ENCODE measurements around the gene PLXDC1. TPM values are rescaled to one million over a fixed set of nuclear protein-coding genes. Genes with fewer than 3 reads are reported as not detected.
"Not testable (repeated sequence)": the region's sequence is repeated elsewhere in the genome, so short reads cannot be mapped to it uniquely, and the experiment has no call there.

PLXDC1 gene
- total and polyA plus RNA-seq, 4 donors = 1.7 to 39.1 (median 4.8) TPM

DNA sequence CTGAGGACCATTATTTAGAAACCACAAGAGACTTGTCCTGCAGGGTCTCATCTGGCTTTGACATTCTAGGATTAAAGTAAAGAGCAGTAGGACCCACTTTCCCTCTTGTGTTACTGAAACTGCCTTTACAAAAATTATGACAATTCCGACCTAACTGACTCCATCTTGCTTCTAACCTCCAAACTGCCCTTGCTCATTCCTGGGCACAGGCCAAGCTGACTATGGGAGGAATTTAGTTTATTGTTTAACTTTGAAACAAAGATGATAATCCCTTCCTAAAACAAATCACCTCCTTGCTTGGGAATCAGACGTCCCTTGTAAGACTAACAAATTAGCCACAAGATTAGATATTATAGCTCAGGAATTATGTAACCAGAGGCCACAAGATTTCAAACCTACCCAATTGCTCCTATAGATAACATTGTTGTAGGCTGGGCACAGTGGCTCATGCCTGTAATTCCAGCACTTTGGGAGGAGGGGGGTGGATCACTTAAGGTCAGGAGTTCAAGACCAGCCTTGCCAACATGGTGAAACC is 97.3 kb downstream of the PLXDC1 start:
- Histone ChIP-seq H3K4me3 (ENCODE audit: low read length in 2 of 2) (no peak overlapping the region), H3K4me1 (ENCODE audit: control insufficient read depth in 1 of 2, insufficient read depth in 2 of 2, low read length in 2 of 2) (no peaks in the 10 kb centered on the region), H3K27me3 (ENCODE audit: control insufficient read depth in 1 of 2, insufficient read depth in 2 of 2, low read length in 1 of 2) (no peaks in the 10 kb centered on the region), H3K27ac (ENCODE audit: low read depth in 1 of 2, low read length in 2 of 2) (no peak overlapping the region), H3K36me3 (ENCODE audit: control insufficient read depth in 1 of 2, insufficient read depth in 2 of 2, low read length in 1 of 2) (no peaks in the 10 kb centered on the region), H3K9me3 (ENCODE audit: control insufficient read depth, low read length) (no peaks in the 10 kb centered on the region)
- DNase-seq (no peak), ATAC-seq (ENCODE audit: low FRiP score) (no peak)
- intact Hi-C loops (cut with DNase I) = no loop called here
- WGBS, 2 donors = 43 to 48% methylated on average over 2 of the region's 2 CpGs

DNA sequence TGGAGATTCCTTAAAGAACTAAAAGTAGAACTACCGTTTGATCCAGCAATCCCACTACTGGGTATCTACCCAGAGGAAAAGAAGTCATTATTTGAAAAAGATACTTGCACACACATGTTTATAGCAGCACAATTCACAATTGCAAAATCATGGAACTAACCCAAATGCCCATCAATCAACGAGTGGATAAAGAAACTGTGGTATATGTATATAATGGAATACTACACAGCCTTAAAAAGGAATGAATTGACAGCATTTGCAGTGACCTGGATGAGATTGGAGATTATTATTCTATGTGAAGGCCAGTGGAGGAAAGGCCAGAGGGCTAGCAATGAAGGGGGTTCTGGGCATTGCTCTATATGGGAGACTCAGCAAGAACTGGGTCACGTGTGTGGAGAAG is 99.0 kb downstream of the PLXDC1 start:
- H3K4me3 ChIP-seq (ENCODE audit: low read length in 2 of 2); intact Hi-C loops (cut with DNase I); DNase-seq; H3K4me1 ChIP-seq (ENCODE audit: control insufficient read depth in 1 of 2, insufficient read depth in 2 of 2, low read length in 2 of 2); H3K27ac ChIP-seq (ENCODE audit: low read depth in 1 of 2, low read length in 2 of 2); H3K27me3 ChIP-seq (ENCODE audit: control insufficient read depth in 1 of 2, insufficient read depth in 2 of 2, low read length in 1 of 2); H3K9me3 ChIP-seq (ENCODE audit: control insufficient read depth, low read length); H3K36me3 ChIP-seq (ENCODE audit: control insufficient read depth in 1 of 2, insufficient read depth in 2 of 2, low read length in 1 of 2); ATAC-seq (ENCODE audit: low FRiP score): not testable (repeated sequence)
- 86 to 89% methylated on average over 3 of the region's 3 CpGs for WGBS, 2 donors

GRCh38 chr17:39051001-39051585 is 100.3 kb downstream of the PLXDC1 start:
- Histone ChIP-seq H3K27me3 (ENCODE audit: control insufficient read depth in 1 of 2, insufficient read depth in 2 of 2, low read length in 1 of 2) (no peaks in the 10 kb centered on the region), H3K9me3 (ENCODE audit: control insufficient read depth, low read length) (peaks cover 8% of the 10 kb centered on the region), H3K4me1 (ENCODE audit: control insufficient read depth in 1 of 2, insufficient read depth in 2 of 2, low read length in 2 of 2) (no peaks in the 10 kb centered on the region), H3K27ac (ENCODE audit: low read depth in 1 of 2, low read length in 2 of 2) (no peak overlapping the region), H3K36me3 (ENCODE audit: control insufficient read depth in 1 of 2, insufficient read depth in 2 of 2, low read length in 1 of 2) (no peaks in the 10 kb centered on the region), H3K4me3 (ENCODE audit: low read length in 2 of 2) (no peak overlapping the region)
- ATAC-seq (ENCODE audit: low FRiP score) (no peak), DNase-seq (no peak)
- 68 to 73% methylated on average over 12 of the region's 12 CpGs for WGBS, 2 donors
- intact Hi-C loops (cut with DNase I) = no loop called here

GRCh38 chr17:39045948-39046679 is 105.3 kb downstream of the PLXDC1 start:
- no peaks in the 10 kb centered on the region for H3K36me3 ChIP-seq (ENCODE audit: control insufficient read depth in 1 of 2, insufficient read depth in 2 of 2, low read length in 1 of 2)
- intact Hi-C loops (cut with DNase I) = no loop called here
- no peaks in the 10 kb centered on the region for H3K27me3 ChIP-seq (ENCODE audit: control insufficient read depth in 1 of 2, insufficient read depth in 2 of 2, low read length in 1 of 2)
- ATAC-seq (ENCODE audit: low FRiP score) = no peak
- peaks cover 14% of the 10 kb centered on the region for H3K9me3 ChIP-seq (ENCODE audit: control insufficient read depth, low read length)
- 83 to 87% methylated on average over 15 to 16 of the region's 16 CpGs for WGBS, 2 donors
- DNase-seq = no peak
- H3K4me3 ChIP-seq (ENCODE audit: low read length in 2 of 2) = no peak overlapping the region
- H3K27ac ChIP-seq (ENCODE audit: low read depth in 1 of 2, low read length in 2 of 2) = no peak overlapping the region
- H3K4me1 ChIP-seq (ENCODE audit: control insufficient read depth in 1 of 2, insufficient read depth in 2 of 2, low read length in 2 of 2) = no peaks in the 10 kb centered on the region

GRCh38 chr17:39036009-39036408 is 115.4 kb downstream of the PLXDC1 start:
- Histone ChIP-seq H3K27ac (ENCODE audit: low read depth in 1 of 2, low read length in 2 of 2) (no peak overlapping the region), H3K4me3 (ENCODE audit: low read length in 2 of 2) (no peak overlapping the region), H3K4me1 (ENCODE audit: control insufficient read depth in 1 of 2, insufficient read depth in 2 of 2, low read length in 2 of 2) (no peaks in the 10 kb centered on the region), H3K27me3 (ENCODE audit: control insufficient read depth in 1 of 2, insufficient read depth in 2 of 2, low read length in 1 of 2) (no peaks in the 10 kb centered on the region), H3K36me3 (ENCODE audit: control insufficient read depth in 1 of 2, insufficient read depth in 2 of 2, low read length in 1 of 2) (no peaks in the 10 kb centered on the region), H3K9me3 (ENCODE audit: control insufficient read depth, low read length) (no peaks in the 10 kb centered on the region)
- WGBS, 2 donors = 67 to 71% methylated on average over 2 of the region's 2 CpGs
- ATAC-seq (ENCODE audit: low FRiP score) (no peak), DNase-seq (no peak)
- intact Hi-C loops (cut with DNase I) = no loop called here

GRCh38 chr17:39035578-39035977 is 115.9 kb downstream of the PLXDC1 start:
- H3K9me3 ChIP-seq (ENCODE audit: control insufficient read depth, low read length); H3K27ac ChIP-seq (ENCODE audit: low read depth in 1 of 2, low read length in 2 of 2); ATAC-seq (ENCODE audit: low FRiP score); DNase-seq; H3K27me3 ChIP-seq (ENCODE audit: control insufficient read depth in 1 of 2, insufficient read depth in 2 of 2, low read length in 1 of 2); H3K36me3 ChIP-seq (ENCODE audit: control insufficient read depth in 1 of 2, insufficient read depth in 2 of 2, low read length in 1 of 2); H3K4me3 ChIP-seq (ENCODE audit: low read length in 2 of 2); intact Hi-C loops (cut with DNase I); H3K4me1 ChIP-seq (ENCODE audit: control insufficient read depth in 1 of 2, insufficient read depth in 2 of 2, low read length in 2 of 2): not testable (repeated sequence)
- WGBS, 2 donors = 82 to 89% methylated on average over 16 of the region's 16 CpGs

DNA sequence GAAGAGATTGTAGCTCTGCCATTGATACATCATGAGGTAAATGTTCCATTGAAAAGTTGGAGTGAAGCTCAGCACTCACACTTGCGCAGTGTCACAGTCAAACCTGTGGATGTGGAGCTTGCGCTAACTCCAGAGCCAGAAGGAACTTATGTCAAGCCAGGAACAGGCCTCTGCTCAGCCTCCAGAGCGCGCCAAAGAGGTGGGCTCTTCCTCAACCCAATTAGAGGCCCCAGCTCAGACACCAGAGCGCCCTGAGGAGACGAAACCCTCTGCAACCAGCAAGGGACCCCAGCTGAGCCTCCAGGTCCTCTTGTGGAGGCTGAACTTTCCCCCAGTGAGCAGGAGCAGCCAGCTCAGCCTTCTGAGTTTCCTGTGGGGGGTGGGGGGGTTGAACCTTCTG is 122.7 kb downstream of the PLXDC1 start:
- H3K36me3 ChIP-seq (ENCODE audit: control insufficient read depth in 1 of 2, insufficient read depth in 2 of 2, low read length in 1 of 2) = no peaks in the 10 kb centered on the region
- intact Hi-C loops (cut with DNase I) = loop anchor here in 1 of 2 donors (10.0 kb wide), 1 partner anchor 96 kb away; no protein-coding TSS in a partner anchor

GRCh38 chr17:39027455-39028035 is 123.9 kb downstream of the PLXDC1 start:
- Histone ChIP-seq H3K27ac (ENCODE audit: low read depth in 1 of 2, low read length in 2 of 2) (no peak overlapping the region), H3K27me3 (ENCODE audit: control insufficient read depth in 1 of 2, insufficient read depth in 2 of 2, low read length in 1 of 2) (no peaks in the 10 kb centered on the region), H3K9me3 (ENCODE audit: control insufficient read depth, low read length) (no peaks in the 10 kb centered on the region), H3K4me1 (ENCODE audit: control insufficient read depth in 1 of 2, insufficient read depth in 2 of 2, low read length in 2 of 2) (no peaks in the 10 kb centered on the region), H3K36me3 (ENCODE audit: control insufficient read depth in 1 of 2, insufficient read depth in 2 of 2, low read length in 1 of 2) (no peaks in the 10 kb centered on the region), H3K4me3 (ENCODE audit: low read length in 2 of 2) (peak overlapping the region in 1 of 2 donors; percentile 47)
- ATAC-seq (ENCODE audit: low FRiP score) (no peak), DNase-seq (no peak)
- intact Hi-C loops (cut with DNase I) = loop anchor here in 1 of 2 donors (10.0 kb wide), 1 partner anchor 97 kb away; no protein-coding TSS in a partner anchor
- WGBS, 2 donors = 32 to 34% methylated on average over 19 to 21 of the region's 21 CpGs

More for the DNA sequence above, 122.7 kb downstream of the PLXDC1 start:
- Histone ChIP-seq H3K27me3 (ENCODE audit: control insufficient read depth in 1 of 2, insufficient read depth in 2 of 2, low read length in 1 of 2) (no peaks in the 10 kb centered on the region), H3K27ac (ENCODE audit: low read depth in 1 of 2, low read length in 2 of 2) (no peak overlapping the region), H3K9me3 (ENCODE audit: control insufficient read depth, low read length) (no peaks in the 10 kb centered on the region), H3K4me1 (ENCODE audit: control insufficient read depth in 1 of 2, insufficient read depth in 2 of 2, low read length in 2 of 2) (no peaks in the 10 kb centered on the region), H3K4me3 (ENCODE audit: low read length in 2 of 2) (no peak overlapping the region)
- ATAC-seq (ENCODE audit: low FRiP score) = no peak
- DNase-seq = no peak
- WGBS, 2 donors = 98% methylated on average over 6 of the region's 6 CpGs

Measured in aorta (tissue), 5 donors.